Trophoblast cell (in vitro differentiated cells and primary cell): ENCODE measurements around the gene GNB5.
"Not testable (repeated sequence)": the region's sequence is repeated elsewhere in the genome, so short reads cannot be mapped to it uniquely, and the experiment has no call there.

Experiments used
- DNase-seq, 2 donors: peaks; one replicate each; pipeline ENCODE4 v3.0.0-alpha.2; 2016
- H2AFZ ChIP-seq: 2 replicates; pipeline ENCODE4 v1.6.1; 2013; ENCODE audit warnings: low read length, moderate library complexity, mild to moderate bottlenecking; ENCODE audit not compliant: insufficient read depth, poor library complexity
- H2AK5ac ChIP-seq: 2 replicates; pipeline ENCODE4 v1.6.1; 2013; ENCODE audit warnings: mild to moderate bottlenecking, low read length
- H2BK120ac ChIP-seq: 2 replicates; pipeline ENCODE4 v1.6.1; 2013; ENCODE audit warnings: low read length, mild to moderate bottlenecking, moderate library complexity; ENCODE audit not compliant: insufficient read depth, poor library complexity
- H2BK12ac ChIP-seq: 2 replicates; pipeline ENCODE4 v1.6.1; 2013; ENCODE audit warnings: mild to moderate bottlenecking, low read length, moderate library complexity
- H2BK5ac ChIP-seq: 2 replicates; pipeline ENCODE4 v1.6.1; 2013; ENCODE audit warnings: low read length, low read depth, moderate library complexity, mild to moderate bottlenecking; ENCODE audit not compliant: poor library complexity
- H3K14ac ChIP-seq: 2 replicates; pipeline ENCODE4 v1.6.1; 2013; ENCODE audit warnings: mild to moderate bottlenecking, low read length
- H3K18ac ChIP-seq: 2 replicates; pipeline ENCODE4 v1.6.1; 2013; ENCODE audit warnings: mild to moderate bottlenecking, low read length
- H3K23ac ChIP-seq: 2 replicates; pipeline ENCODE4 v1.6.1; 2013; ENCODE audit warnings: low read length
- H3K27ac ChIP-seq: 2 replicates; pipeline ENCODE4 v1.5.1; 2013; ENCODE audit warnings: low read depth, mild to moderate bottlenecking, inconsistent platforms, low read length, moderate library complexity
- H3K27me3 ChIP-seq: 2 replicates; pipeline ENCODE4 v1.6.1; 2013; ENCODE audit warnings: inconsistent platforms, mild to moderate bottlenecking, low read length, moderate library complexity; ENCODE audit not compliant: insufficient read depth
- H3K36me3 ChIP-seq, 2 experiments: 1 replicate in 1 of 2; 2 replicates in 1 of 2; pipeline ENCODE4 v1.6.1; 2013; ENCODE audit warnings: low read length in 2 of 2, mild to moderate bottlenecking in 2 of 2, moderate library complexity in 1 of 2; ENCODE audit not compliant: insufficient read depth in 2 of 2, control insufficient read depth in 1 of 2
- H3K4ac ChIP-seq: 2 replicates; pipeline ENCODE4 v1.6.1; 2013; ENCODE audit warnings: low read depth, mild to moderate bottlenecking, low read length, moderate library complexity
- H3K4me1 ChIP-seq, 2 experiments: 1 replicate in 1 of 2; 2 replicates in 1 of 2; pipeline ENCODE4 v1.6.1; 2013; ENCODE audit warnings: low read length in 2 of 2, mild to moderate bottlenecking in 2 of 2, moderate library complexity in 1 of 2; ENCODE audit not compliant: insufficient read depth in 2 of 2, control insufficient read depth in 1 of 2
- H3K4me2 ChIP-seq: 2 replicates; pipeline ENCODE4 v1.6.1; 2013; ENCODE audit warnings: inconsistent platforms, mild to moderate bottlenecking, low read length, moderate library complexity
- H3K4me3 ChIP-seq: 2 replicates; pipeline ENCODE4 v1.5.1; 2013; ENCODE audit warnings: mild to moderate bottlenecking, low read depth, low read length, inconsistent platforms
- H3K79me1 ChIP-seq: one replicate; pipeline ENCODE4 v1.6.1; 2013; ENCODE audit warnings: low read length
- H3K79me2 ChIP-seq: 2 replicates; pipeline ENCODE4 v1.6.1; 2013; ENCODE audit warnings: low read length, mild to moderate bottlenecking; ENCODE audit not compliant: control insufficient read depth, insufficient read depth, poor library complexity
- H3K9ac ChIP-seq: 2 replicates; pipeline ENCODE4 v1.6.1; 2013; ENCODE audit warnings: mild to moderate bottlenecking, low read length
- H3K9me3 ChIP-seq: 2 replicates; pipeline ENCODE4 v1.6.1; 2013; ENCODE audit warnings: low read depth, mild to moderate bottlenecking, control low read depth, inconsistent platforms, low read length; ENCODE audit not compliant: insufficient read depth
- H4K12ac ChIP-seq: 2 replicates; pipeline ENCODE4 v1.6.1; 2013; ENCODE audit warnings: low read depth, mild to moderate bottlenecking, low read length, moderate library complexity
- H4K8ac ChIP-seq: 2 replicates; pipeline ENCODE4 v1.6.1; 2013; ENCODE audit warnings: low read depth, mild to moderate bottlenecking, low read length, moderate library complexity
- H4K91ac ChIP-seq: one replicate; pipeline ENCODE4 v1.6.1; 2013; ENCODE audit warnings: low read depth, mild to moderate bottlenecking, low read length, moderate library complexity
- WGBS: extraction: QIAGEN DNeasy Blood & Tissue Kit; methylation state at CpG from one replicate; pipeline ENCODE4 v1.1.7; 2013; ENCODE audit warnings: missing lambda C conversion rate; ENCODE audit not compliant: insufficient read length, insufficient coverage; ENCODE audit errors: extremely low coverage; 5-methylcytosine and 5-hydroxymethylcytosine counted together

GNB5 gene

DNA sequence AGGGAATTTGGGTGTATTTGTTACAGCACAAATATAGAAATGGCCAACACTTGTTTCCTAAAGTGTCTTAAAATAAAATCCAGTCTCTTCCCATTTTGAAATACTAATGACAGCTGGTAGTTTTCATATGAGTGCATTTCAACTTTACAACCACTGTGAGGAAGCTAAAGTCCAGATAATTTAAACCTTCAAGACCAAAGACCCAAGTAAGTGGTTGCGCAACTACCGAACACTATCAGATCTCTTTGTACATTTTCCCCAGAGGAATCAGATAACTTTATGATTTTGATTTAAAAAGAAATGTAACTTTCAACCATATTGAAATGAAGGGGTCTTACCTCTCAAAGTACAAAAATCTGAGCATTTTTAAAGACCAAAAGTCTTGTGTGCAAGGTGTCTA, 92.9 kb downstream of the GNB5 start:
- Histone ChIP-seq H3K18ac (no peak overlapping the region), H2AFZ (no peak overlapping the region), H3K27ac (no peak overlapping the region), H4K12ac (no peak overlapping the region), H3K79me1 (no peaks in the 10 kb centered on the region), H2AK5ac (no peak overlapping the region), H2BK5ac (no peak overlapping the region), H3K9me3 (peaks cover 2% of the 10 kb centered on the region), H3K14ac (no peak overlapping the region), H4K8ac (no peak overlapping the region), H2BK12ac (no peak overlapping the region), H3K4me1 (no peaks in the 10 kb centered on the region), H3K36me3 (no peaks in the 10 kb centered on the region), H3K9ac (no peak overlapping the region), H3K4ac (no peak overlapping the region), H3K4me2 (no peak overlapping the region), H2BK120ac (no peak overlapping the region), H3K27me3 (no peaks in the 10 kb centered on the region), H4K91ac (no peak overlapping the region), H3K4me3 (no peak overlapping the region), H3K23ac (no peak overlapping the region), H3K79me2 (no peaks in the 10 kb centered on the region)
- DNase-seq: no peak
- WGBS: no CpG with 5 or more reads among the region's 2 CpGs

DNA sequence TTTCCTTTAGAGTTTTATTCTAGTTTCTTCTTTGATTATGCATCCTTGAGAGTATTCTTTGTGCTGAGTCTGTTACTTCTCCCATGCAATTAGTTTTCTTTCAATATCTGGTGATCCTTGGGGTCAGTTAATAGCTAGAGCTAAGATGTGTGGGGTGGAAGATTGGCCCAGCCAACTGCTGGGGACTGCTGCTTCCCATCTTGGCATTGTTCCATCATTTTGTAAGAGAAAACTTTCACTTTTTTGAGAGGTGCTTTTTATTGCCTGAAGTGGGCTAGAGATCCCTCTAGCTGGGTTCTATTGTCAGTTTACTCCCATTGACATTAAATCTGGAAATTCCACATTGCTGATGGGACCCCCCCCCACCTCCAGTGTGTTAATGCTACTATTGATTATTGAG, 94.0 kb downstream of the GNB5 start:
- no peak for DNase-seq
- H2BK120ac ChIP-seq: no peak overlapping the region
- no peak overlapping the region for H3K9ac ChIP-seq
- H3K4me1 ChIP-seq: no peaks in the 10 kb centered on the region
- peaks cover 2% of the 10 kb centered on the region for H3K9me3 ChIP-seq
- H4K8ac ChIP-seq: no peak overlapping the region
- H3K4me3 ChIP-seq: no peak overlapping the region
- no peaks in the 10 kb centered on the region for H3K27me3 ChIP-seq
- no peak overlapping the region for H2BK5ac ChIP-seq
- H3K27ac ChIP-seq: no peak overlapping the region
- no peaks in the 10 kb centered on the region for H3K36me3 ChIP-seq
- H3K18ac ChIP-seq: no peak overlapping the region
- no peaks in the 10 kb centered on the region for H3K79me2 ChIP-seq
- H2BK12ac ChIP-seq: no peak overlapping the region
- H3K23ac ChIP-seq: no peak overlapping the region
- no peak overlapping the region for H3K4ac ChIP-seq
- no peak overlapping the region for H3K14ac ChIP-seq
- no peak overlapping the region for H4K91ac ChIP-seq
- H2AK5ac ChIP-seq: no peak overlapping the region
- H3K4me2 ChIP-seq: no peak overlapping the region
- H4K12ac ChIP-seq: no peak overlapping the region
- no peak overlapping the region for H2AFZ ChIP-seq
- no peaks in the 10 kb centered on the region for H3K79me1 ChIP-seq

DNA sequence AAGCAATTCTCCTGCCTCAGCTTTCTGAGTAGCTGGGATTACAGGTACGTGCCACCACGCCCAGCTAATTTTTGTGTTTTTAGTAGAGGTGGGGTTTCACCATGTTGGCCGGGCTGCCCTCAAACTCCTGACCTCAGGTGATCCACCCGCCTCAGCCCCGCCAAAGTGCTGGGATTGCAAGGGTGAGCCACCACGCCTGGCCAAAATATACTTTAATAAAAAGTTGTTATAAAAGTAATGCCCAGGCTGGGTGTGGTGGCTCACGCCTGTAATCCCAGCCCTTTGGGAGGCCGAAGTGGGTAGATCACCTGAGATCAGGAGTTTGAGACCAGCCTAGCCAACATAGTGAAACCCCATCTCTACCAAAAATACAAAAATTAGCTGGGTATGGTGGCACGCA, 94.7 kb downstream of the GNB5 start:
- not testable (repeated sequence) for H3K4ac ChIP-seq, H4K91ac ChIP-seq, H3K9ac ChIP-seq, H3K4me1 ChIP-seq, H4K12ac ChIP-seq, DNase-seq, H3K14ac ChIP-seq, H3K18ac ChIP-seq, H2BK120ac ChIP-seq, H3K79me1 ChIP-seq, H2AFZ ChIP-seq, H2BK5ac ChIP-seq, H2AK5ac ChIP-seq, H3K4me2 ChIP-seq, H2BK12ac ChIP-seq, H3K79me2 ChIP-seq, H4K8ac ChIP-seq, H3K9me3 ChIP-seq, H3K27ac ChIP-seq, H3K27me3 ChIP-seq, H3K4me3 ChIP-seq, H3K36me3 ChIP-seq, H3K23ac ChIP-seq
- no CpG with 5 or more reads among the region's 9 CpGs for WGBS

DNA sequence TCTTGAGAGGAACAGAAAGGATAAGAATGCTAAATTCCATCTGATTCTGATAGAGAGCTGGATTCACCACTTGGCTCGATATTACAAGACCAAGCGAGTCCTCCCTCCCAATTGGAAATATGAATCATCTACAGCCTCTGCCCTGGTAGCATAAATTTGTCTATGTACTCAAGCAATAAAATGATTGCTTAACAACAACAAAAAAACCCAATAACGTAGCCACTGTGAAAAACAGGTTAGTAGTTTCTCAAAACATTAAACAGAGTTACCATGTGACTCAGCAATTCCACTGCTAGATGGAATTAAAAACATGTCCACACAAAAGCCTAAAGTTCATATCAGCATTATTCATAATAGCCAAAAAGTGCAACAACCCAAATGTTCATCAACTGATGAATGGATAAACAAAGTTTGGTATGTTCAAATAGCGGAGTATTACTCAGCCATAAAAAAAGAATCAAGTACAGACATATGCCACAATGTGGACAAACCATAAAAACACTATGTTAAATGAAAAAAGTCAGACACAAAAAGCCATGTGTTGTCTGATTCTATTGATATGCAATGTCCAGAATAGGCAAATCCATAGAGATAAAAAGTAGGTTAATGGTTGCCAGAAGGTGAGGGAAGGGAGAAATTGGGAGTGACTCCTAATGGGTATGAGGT, 95.5 kb downstream of the GNB5 start:
- Histone ChIP-seq H2AK5ac (no peak overlapping the region), H4K91ac (no peak overlapping the region), H3K18ac (no peak overlapping the region), H3K4me3 (no peak overlapping the region), H3K14ac (no peak overlapping the region), H2BK120ac (no peak overlapping the region), H3K36me3 (no peaks in the 10 kb centered on the region), H3K79me2 (no peaks in the 10 kb centered on the region), H3K27ac (no peak overlapping the region), H4K12ac (no peak overlapping the region), H3K23ac (no peak overlapping the region), H3K27me3 (no peaks in the 10 kb centered on the region), H3K9ac (no peak overlapping the region), H2BK5ac (no peak overlapping the region), H3K9me3 (peaks cover 2% of the 10 kb centered on the region), H2AFZ (no peak overlapping the region), H3K4ac (no peak overlapping the region), H2BK12ac (no peak overlapping the region), H3K4me2 (no peak overlapping the region), H3K4me1 (no peaks in the 10 kb centered on the region), H4K8ac (no peak overlapping the region), H3K79me1 (no peaks in the 10 kb centered on the region)
- WGBS: no CpG with 5 or more reads among the region's 4 CpGs
- peak; percentile 17 to 93 for DNase-seq
